Liver (tissue), 9 donors: ENCODE results near the gene BICDL1. TPM values are rescaled to one million over a fixed set of nuclear protein-coding genes. Genes with fewer than 3 reads are reported as not detected.

Source experiments
- DNase-seq: peaks from one replicate; pipeline ENCODE4 v3.0.0-alpha.2; 2017; ENCODE audit warnings: low spot score
- H3K27ac ChIP-seq, 2 donors: one replicate each; pipeline ENCODE4 v1.7.0; 2013; ENCODE audit warnings: inconsistent platforms in 2 of 2, low read length in 2 of 2, control low read depth in 1 of 2, low read depth in 1 of 2, mild to moderate bottlenecking in 1 of 2
- H3K27me3 ChIP-seq, 4 donors: one replicate each; pipeline versions ENCODE4 v1.6.1 to v1.7.0; 2013; ENCODE audit warnings: low read length in 3 of 4, inconsistent platforms in 1 of 4, mild to moderate bottlenecking in 1 of 4, moderate library complexity in 1 of 4; ENCODE audit not compliant: control insufficient read depth in 4 of 4, insufficient read depth in 4 of 4
- H3K36me3 ChIP-seq, 4 donors: one replicate each; pipeline versions ENCODE4 v1.6.1 to v1.7.0; 2013; ENCODE audit warnings: low read length in 3 of 4, mild to moderate bottlenecking in 3 of 4, low read depth in 1 of 4, moderate library complexity in 1 of 4; ENCODE audit not compliant: control insufficient read depth in 4 of 4, insufficient read depth in 3 of 4
- H3K4me1 ChIP-seq, 4 donors: one replicate each; pipeline versions ENCODE4 v1.6.1 to v1.7.0; 2013; ENCODE audit warnings: low read length in 3 of 4, mild to moderate bottlenecking in 3 of 4, moderate library complexity in 1 of 4; ENCODE audit not compliant: control insufficient read depth in 4 of 4, insufficient read depth in 4 of 4
- H3K4me3 ChIP-seq, 3 donors: one replicate each; pipeline versions ENCODE4 v1.6.1 to v1.7.0; 2013; ENCODE audit warnings: low read length in 3 of 3, control low read depth in 1 of 3, low read depth in 1 of 3, mild to moderate bottlenecking in 1 of 3
- H3K9ac ChIP-seq, 2 donors: one replicate each; pipeline ENCODE4 v1.7.0; 2013; ENCODE audit warnings: low read length in 2 of 2, mild to moderate bottlenecking in 2 of 2, moderate library complexity in 2 of 2, control low read depth in 1 of 2, low read depth in 1 of 2
- H3K9me3 ChIP-seq, 4 donors: one replicate each; pipeline versions ENCODE4 v1.6.1 to v1.7.0; 2013; ENCODE audit warnings: low read length in 3 of 4; ENCODE audit not compliant: control insufficient read depth in 4 of 4
- EGR1 ChIP-seq, 2 donors: IDR thresholded peaks; 2 replicates each; pipeline ENCODE4 v1.6.1; 2016 to 2018; ENCODE audit warnings: antibody characterized with exemption in 2 of 2, low read depth in 2 of 2
- FOXA1 ChIP-seq: IDR thresholded peaks from 2 replicates; pipeline ENCODE4 v1.6.1; 2016; ENCODE audit warnings: antibody characterized with exemption
- FOXA2 ChIP-seq: IDR thresholded peaks from 2 replicates; pipeline ENCODE4 v1.6.1; 2016; ENCODE audit warnings: antibody characterized with exemption
- GABPA ChIP-seq, 2 donors: IDR thresholded peaks in 1 of 2; conservative IDR thresholded peaks in 1 of 2; 2 replicates each; pipeline ENCODE4 v1.6.1; 2016; ENCODE audit warnings: antibody characterized with exemption in 2 of 2, mild to moderate bottlenecking in 1 of 2, moderate library complexity in 1 of 2
- HNF4A ChIP-seq, 2 donors: conservative IDR thresholded peaks; 2 replicates each; pipeline ENCODE4 v1.6.1; 2016; ENCODE audit warnings: antibody characterized with exemption in 2 of 2, mild to moderate bottlenecking in 2 of 2
- HNF4G ChIP-seq: IDR thresholded peaks from 2 replicates; pipeline ENCODE4 v1.6.1; 2016; ENCODE audit warnings: antibody characterized with exemption
- JUND ChIP-seq, 2 donors: IDR thresholded peaks; 2 replicates each; pipeline ENCODE4 v1.6.1; 2016; ENCODE audit warnings: antibody characterized with exemption in 2 of 2
- NR2F2 ChIP-seq: IDR thresholded peaks from 2 replicates; pipeline ENCODE4 v1.6.1; 2016; ENCODE audit warnings: antibody characterized with exemption
- RAD21 ChIP-seq, 2 donors: IDR thresholded peaks; 2 replicates each; pipeline ENCODE4 v1.6.1; 2016; ENCODE audit warnings: antibody characterized with exemption in 2 of 2, mild to moderate bottlenecking in 2 of 2
- RXRA ChIP-seq, 2 donors: IDR thresholded peaks; 2 replicates each; pipeline ENCODE4 v1.6.1; 2017 to 2018; ENCODE audit warnings: antibody characterized with exemption in 2 of 2, mild to moderate bottlenecking in 1 of 2
- SP1 ChIP-seq: IDR thresholded peaks from 2 replicates; pipeline ENCODE4 v1.6.1; 2018; ENCODE audit warnings: antibody characterized with exemption, mild to moderate bottlenecking
- TAF1 ChIP-seq: conservative IDR thresholded peaks from 2 replicates; pipeline ENCODE4 v1.6.1; 2016; ENCODE audit warnings: antibody characterized with exemption, mild to moderate bottlenecking
- YY1 ChIP-seq: IDR thresholded peaks from 2 replicates; pipeline ENCODE4 v1.6.1; 2016; ENCODE audit warnings: antibody characterized with exemption, mild to moderate bottlenecking
- WGBS: extraction: QIAGEN DNeasy Blood & Tissue Kit; methylation state at CpG from one replicate; pipeline ENCODE4 v1.1.7; 2013; 5-methylcytosine and 5-hydroxymethylcytosine counted together
- polyA plus RNA-seq, 2 donors: library from polyadenylated mRNA; stranded (reverse) in 1 of 2; unstranded in 1 of 2; fragments of 200-250 nt in 1 of 2; fragments of >200 nt in 1 of 2; fragmentation: Nextera tagmentation in 1 of 2; extraction: Ambion mirVana in 1 of 2; gene quantifications; one replicate each; pipeline versions ENCODE4 v1.2.1 to v1.2.3, GENCODE V29; 2013 to 2015
- total RNA-seq, 2 donors: library from RNA; depleted of rRNA; stranded (reverse); fragments of >200 nt; gene quantifications; one replicate each; pipeline ENCODE4 v1.2.3, GENCODE V29; 2014
- TF ChIP-seq, protein P1 (sequence below): IDR thresholded peaks from 2 replicates; pipeline ENCODE4 v1.6.1; 2016; ENCODE audit warnings: antibody characterized with exemption
- TF ChIP-seq, protein P2 (sequence below): IDR thresholded peaks from 2 replicates; pipeline ENCODE4 v1.6.1; 2016; ENCODE audit warnings: antibody characterized with exemption
- TF ChIP-seq, protein P3 (sequence below): fragments of 150-350 bp; IDR thresholded peaks from 2 replicates; pipeline ENCODE4 v1.5.1; 2017; ENCODE audit warnings: improper control_type of control experiment, low read depth, low read length; ENCODE audit not compliant: missing input control
- TF ChIP-seq, protein P4 (sequence below): IDR thresholded peaks from 2 replicates; pipeline ENCODE4 v1.6.1; 2016; ENCODE audit warnings: antibody characterized with exemption
- TF ChIP-seq, protein P5 (sequence below): IDR thresholded peaks from 2 replicates; pipeline ENCODE4 v1.6.1; 2016; ENCODE audit warnings: antibody characterized with exemption, mild to moderate bottlenecking
- donor health status: healthy.
- donor health status: healthy.
- donor health status: healthy.
- donor health status: healthy.
- donor health status: healthy.

Gene BICDL1
- total and polyA plus RNA-seq, 4 donors: 0.65 to 3.8 (median 2.3) TPM

DNA sequence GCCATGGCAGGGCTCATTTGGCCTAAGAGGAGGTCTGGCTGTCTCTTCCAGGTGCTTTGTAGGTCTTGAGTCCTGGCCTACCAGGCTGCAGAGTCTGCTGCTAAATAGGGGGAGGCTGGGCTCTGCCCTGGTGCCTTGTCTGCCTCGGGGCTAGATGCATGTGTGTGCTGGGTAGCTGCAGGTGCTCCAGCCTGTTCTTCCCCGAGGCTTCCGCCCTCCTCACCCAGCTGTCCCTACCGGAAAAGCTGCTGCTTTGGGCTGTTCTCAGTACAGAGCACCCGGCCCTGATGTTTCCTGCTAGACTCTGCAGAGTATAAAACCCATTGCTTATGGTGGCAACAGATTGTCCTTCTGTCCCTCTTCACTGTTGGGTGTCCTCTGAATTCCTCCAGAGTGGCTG, 89.8 kb downstream of the BICDL1 start:
- DNase-seq: no peak
- 84% methylated on average over 5 of the region's 5 CpGs for WGBS
- TF ChIP-seq FOXA1: no peak
- TF ChIP-seq, protein P1, sequence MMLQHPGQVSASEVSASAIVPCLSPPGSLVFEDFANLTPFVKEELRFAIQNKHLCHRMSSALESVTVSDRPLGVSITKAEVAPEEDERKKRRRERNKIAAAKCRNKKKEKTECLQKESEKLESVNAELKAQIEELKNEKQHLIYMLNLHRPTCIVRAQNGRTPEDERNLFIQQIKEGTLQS: no peak
- TF ChIP-seq, protein P2, sequence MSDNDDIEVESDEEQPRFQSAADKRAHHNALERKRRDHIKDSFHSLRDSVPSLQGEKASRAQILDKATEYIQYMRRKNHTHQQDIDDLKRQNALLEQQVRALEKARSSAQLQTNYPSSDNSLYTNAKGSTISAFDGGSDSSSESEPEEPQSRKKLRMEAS: no peak
- TF ChIP-seq RAD21 (IDR thresholded peaks at IDR 0.05): no peak
- TF ChIP-seq GABPA (IDR thresholded peaks at IDR 0.05 in 1 of 2, conservative IDR thresholded peaks at IDR 0.05 in 1 of 2): no peak
- TF ChIP-seq, protein P3, sequence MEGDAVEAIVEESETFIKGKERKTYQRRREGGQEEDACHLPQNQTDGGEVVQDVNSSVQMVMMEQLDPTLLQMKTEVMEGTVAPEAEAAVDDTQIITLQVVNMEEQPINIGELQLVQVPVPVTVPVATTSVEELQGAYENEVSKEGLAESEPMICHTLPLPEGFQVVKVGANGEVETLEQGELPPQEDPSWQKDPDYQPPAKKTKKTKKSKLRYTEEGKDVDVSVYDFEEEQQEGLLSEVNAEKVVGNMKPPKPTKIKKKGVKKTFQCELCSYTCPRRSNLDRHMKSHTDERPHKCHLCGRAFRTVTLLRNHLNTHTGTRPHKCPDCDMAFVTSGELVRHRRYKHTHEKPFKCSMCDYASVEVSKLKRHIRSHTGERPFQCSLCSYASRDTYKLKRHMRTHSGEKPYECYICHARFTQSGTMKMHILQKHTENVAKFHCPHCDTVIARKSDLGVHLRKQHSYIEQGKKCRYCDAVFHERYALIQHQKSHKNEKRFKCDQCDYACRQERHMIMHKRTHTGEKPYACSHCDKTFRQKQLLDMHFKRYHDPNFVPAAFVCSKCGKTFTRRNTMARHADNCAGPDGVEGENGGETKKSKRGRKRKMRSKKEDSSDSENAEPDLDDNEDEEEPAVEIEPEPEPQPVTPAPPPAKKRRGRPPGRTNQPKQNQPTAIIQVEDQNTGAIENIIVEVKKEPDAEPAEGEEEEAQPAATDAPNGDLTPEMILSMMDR: no peak
- no peak for TF ChIP-seq SP1
- TF ChIP-seq EGR1 (IDR thresholded peaks at IDR 0.05; ENCODE audit: low read depth in 2 of 2): no peak
- no peak for TF ChIP-seq JUND (IDR thresholded peaks at IDR 0.05)
- TF ChIP-seq, protein P4, sequence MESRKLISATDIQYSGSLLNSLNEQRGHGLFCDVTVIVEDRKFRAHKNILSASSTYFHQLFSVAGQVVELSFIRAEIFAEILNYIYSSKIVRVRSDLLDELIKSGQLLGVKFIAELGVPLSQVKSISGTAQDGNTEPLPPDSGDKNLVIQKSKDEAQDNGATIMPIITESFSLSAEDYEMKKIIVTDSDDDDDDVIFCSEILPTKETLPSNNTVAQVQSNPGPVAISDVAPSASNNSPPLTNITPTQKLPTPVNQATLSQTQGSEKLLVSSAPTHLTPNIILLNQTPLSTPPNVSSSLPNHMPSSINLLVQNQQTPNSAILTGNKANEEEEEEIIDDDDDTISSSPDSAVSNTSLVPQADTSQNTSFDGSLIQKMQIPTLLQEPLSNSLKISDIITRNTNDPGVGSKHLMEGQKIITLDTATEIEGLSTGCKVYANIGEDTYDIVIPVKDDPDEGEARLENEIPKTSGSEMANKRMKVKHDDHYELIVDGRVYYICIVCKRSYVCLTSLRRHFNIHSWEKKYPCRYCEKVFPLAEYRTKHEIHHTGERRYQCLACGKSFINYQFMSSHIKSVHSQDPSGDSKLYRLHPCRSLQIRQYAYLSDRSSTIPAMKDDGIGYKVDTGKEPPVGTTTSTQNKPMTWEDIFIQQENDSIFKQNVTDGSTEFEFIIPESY: no peak
- no peak for TF ChIP-seq TAF1
- TF ChIP-seq FOXA2: no peak
- TF ChIP-seq YY1: no peak
- no peak for TF ChIP-seq HNF4A (conservative IDR thresholded peaks at IDR 0.05)
- TF ChIP-seq, protein P5, sequence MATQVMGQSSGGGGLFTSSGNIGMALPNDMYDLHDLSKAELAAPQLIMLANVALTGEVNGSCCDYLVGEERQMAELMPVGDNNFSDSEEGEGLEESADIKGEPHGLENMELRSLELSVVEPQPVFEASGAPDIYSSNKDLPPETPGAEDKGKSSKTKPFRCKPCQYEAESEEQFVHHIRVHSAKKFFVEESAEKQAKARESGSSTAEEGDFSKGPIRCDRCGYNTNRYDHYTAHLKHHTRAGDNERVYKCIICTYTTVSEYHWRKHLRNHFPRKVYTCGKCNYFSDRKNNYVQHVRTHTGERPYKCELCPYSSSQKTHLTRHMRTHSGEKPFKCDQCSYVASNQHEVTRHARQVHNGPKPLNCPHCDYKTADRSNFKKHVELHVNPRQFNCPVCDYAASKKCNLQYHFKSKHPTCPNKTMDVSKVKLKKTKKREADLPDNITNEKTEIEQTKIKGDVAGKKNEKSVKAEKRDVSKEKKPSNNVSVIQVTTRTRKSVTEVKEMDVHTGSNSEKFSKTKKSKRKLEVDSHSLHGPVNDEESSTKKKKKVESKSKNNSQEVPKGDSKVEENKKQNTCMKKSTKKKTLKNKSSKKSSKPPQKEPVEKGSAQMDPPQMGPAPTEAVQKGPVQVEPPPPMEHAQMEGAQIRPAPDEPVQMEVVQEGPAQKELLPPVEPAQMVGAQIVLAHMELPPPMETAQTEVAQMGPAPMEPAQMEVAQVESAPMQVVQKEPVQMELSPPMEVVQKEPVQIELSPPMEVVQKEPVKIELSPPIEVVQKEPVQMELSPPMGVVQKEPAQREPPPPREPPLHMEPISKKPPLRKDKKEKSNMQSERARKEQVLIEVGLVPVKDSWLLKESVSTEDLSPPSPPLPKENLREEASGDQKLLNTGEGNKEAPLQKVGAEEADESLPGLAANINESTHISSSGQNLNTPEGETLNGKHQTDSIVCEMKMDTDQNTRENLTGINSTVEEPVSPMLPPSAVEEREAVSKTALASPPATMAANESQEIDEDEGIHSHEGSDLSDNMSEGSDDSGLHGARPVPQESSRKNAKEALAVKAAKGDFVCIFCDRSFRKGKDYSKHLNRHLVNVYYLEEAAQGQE: no peak
- TF ChIP-seq NR2F2: no peak
- no peak for TF ChIP-seq HNF4G
- no peak for TF ChIP-seq RXRA (IDR thresholded peaks at IDR 0.05)

More for the DNA sequence above, 89.8 kb downstream of the BICDL1 start:
- Histone ChIP-seq H3K4me3 (no peak overlapping the region), H3K36me3 (no peaks in the 10 kb centered on the region), H3K9ac (no peak overlapping the region), H3K4me1 (no peaks in the 10 kb centered on the region), H3K27me3 (no peaks in the 10 kb centered on the region), H3K27ac (no peak overlapping the region), H3K9me3 (no peaks in the 10 kb centered on the region)
